GM23338 (cell line): Measurements from ENCODE around the gene ZNF418. TPM values are rescaled to one million over a fixed set of nuclear protein-coding genes. Genes with fewer than 3 reads are reported as not detected.
A peak's percentile ranks its signal among the peaks of the same experiment; 100 is the strongest.

Experiments used
- ATAC-seq: fragments of 200-7000 bp; cut with Tn5 transposase; 3 replicates; pipeline ENCODE4 v1.9.1; 2020
- DNase-seq: peaks from one replicate; pipeline ENCODE4 v3.0.0-alpha.2; 2015; ENCODE audit warnings: low spot score
- H2AFZ ChIP-seq: fragments of 200-600 bp; sonication (generic); 2 replicates; pipeline ENCODE4 v1.8.0; 2016; ENCODE audit warnings: antibody characterized with exemption, mild to moderate bottlenecking, moderate library complexity
- H3F3A ChIP-seq: fragments of 200-600 bp; sonication (generic); replicated peaks from 2 replicates; pipeline ENCODE4 v1.8.0; 2017; ENCODE audit warnings: antibody characterized with exemption, mixed run types, low read depth
- H3K27ac ChIP-seq: fragments of 200-600 bp; sonication (generic); 2 replicates; pipeline ENCODE4 v1.6.1; 2016; ENCODE audit warnings: low read depth
- H3K27me3 ChIP-seq: fragments of 200-600 bp; sonication (generic); 2 replicates; pipeline ENCODE4 v1.8.0; 2016; ENCODE audit warnings: mild to moderate bottlenecking, mixed run types, moderate library complexity; ENCODE audit not compliant: insufficient read depth
- H3K36me3 ChIP-seq: fragments of 200-600 bp; sonication (generic); 2 replicates; pipeline ENCODE4 v1.8.0; 2016; ENCODE audit warnings: mild to moderate bottlenecking; ENCODE audit not compliant: insufficient read depth
- H3K4me1 ChIP-seq: fragments of 200-600 bp; sonication (generic); 2 replicates; pipeline ENCODE4 v1.8.0; 2016; ENCODE audit warnings: mild to moderate bottlenecking, moderate library complexity; ENCODE audit not compliant: insufficient read depth
- H3K4me2 ChIP-seq: fragments of 200-600 bp; sonication (generic); 2 replicates; pipeline ENCODE4 v1.7.1; 2017; ENCODE audit warnings: mixed run types
- H3K4me3 ChIP-seq: fragments of 200-600 bp; sonication (generic); 2 replicates; pipeline ENCODE4 v1.6.1; 2016; ENCODE audit warnings: mixed run types
- H3K79me2 ChIP-seq: fragments of 200-600 bp; sonication (generic); replicated peaks from 2 replicates; pipeline ENCODE4 v1.8.0; 2017; ENCODE audit warnings: mild to moderate bottlenecking; ENCODE audit not compliant: insufficient read depth
- H3K9me2 ChIP-seq: fragments of 200-600 bp; sonication (generic); 2 replicates; pipeline ENCODE4 v1.8.0; 2017; ENCODE audit not compliant: insufficient read depth
- H4K20me1 ChIP-seq: fragments of 200-600 bp; sonication (generic); replicated peaks from 2 replicates; pipeline ENCODE4 v1.8.0; 2017; ENCODE audit warnings: mild to moderate bottlenecking; ENCODE audit not compliant: insufficient read depth
- H3K27ac Mint-ChIP-seq: 2 replicates; pipeline ENCODE4 v1.8.0; 2020; ENCODE audit warnings: inconsistent platforms, mild to moderate bottlenecking, moderate library complexity, mixed read lengths
- H3K27me3 Mint-ChIP-seq: 3 replicates; pipeline ENCODE4 v1.8.0; 2022; ENCODE audit warnings: low read depth, mild to moderate bottlenecking, moderate library complexity, mixed read lengths, inconsistent platforms; ENCODE audit not compliant: insufficient read depth, poor library complexity
- H3K36me3 Mint-ChIP-seq: 3 replicates; pipeline ENCODE4 v1.8.0; 2021; ENCODE audit warnings: low read depth, mild to moderate bottlenecking, inconsistent platforms, moderate library complexity, mixed read lengths
- H3K4me1 Mint-ChIP-seq: 3 replicates; pipeline ENCODE4 v1.8.0; 2020; ENCODE audit warnings: mild to moderate bottlenecking, inconsistent platforms, mixed read lengths
- H3K4me3 Mint-ChIP-seq: 3 replicates; pipeline ENCODE4 v1.8.0; 2021; ENCODE audit warnings: moderate library complexity, mild to moderate bottlenecking, inconsistent platforms, mixed read lengths
- H3K9me3 Mint-ChIP-seq: 3 replicates; pipeline ENCODE4 v1.8.0; 2020; ENCODE audit warnings: moderate library complexity, mild to moderate bottlenecking, inconsistent platforms, mixed read lengths
- CREB1 ChIP-seq: fragments of 250-450 bp; sonication (Bioruptor Pico); IDR thresholded peaks from 2 replicates; pipeline ENCODE4 v1.5.0; 2020; ENCODE audit warnings: low read depth, mild to moderate bottlenecking, moderate library complexity
- CTCF ChIP-seq, 2 experiments: fragments of 200-600 bp in 1 of 2; sonication (generic) in 1 of 2; conservative IDR thresholded peaks; 2 replicates each; pipeline versions ENCODE4 v1.5.1 to v1.6.1; 2016 to 2017; ENCODE audit warnings: antibody characterized with exemption in 2 of 2, low read depth in 2 of 2, mild to moderate bottlenecking in 2 of 2, moderate library complexity in 1 of 2
- ETS1 ChIP-seq: IDR thresholded peaks from 2 replicates; pipeline ENCODE4 v1.6.1; 2016; ENCODE audit warnings: antibody characterized with exemption
- EZH2 ChIP-seq: fragments of 200-600 bp; sonication (generic); IDR thresholded peaks from one replicate; pipeline ENCODE4 v1.8.0; 2017; ENCODE audit warnings: antibody characterized with exemption, mild to moderate bottlenecking, low read depth; ENCODE audit not compliant: unreplicated experiment
- EZH2phosphoT487 ChIP-seq: fragments of 200-600 bp; sonication (generic); IDR thresholded peaks from one replicate; pipeline ENCODE4 v1.8.1; 2018; ENCODE audit warnings: antibody characterized with exemption; ENCODE audit not compliant: unreplicated experiment
- JUNB ChIP-seq: IDR thresholded peaks from one replicate; pipeline ENCODE4 v1.6.1; 2016; ENCODE audit warnings: antibody characterized with exemption; ENCODE audit not compliant: unreplicated experiment
- NANOG ChIP-seq: IDR thresholded peaks from 2 replicates; pipeline ENCODE4 v1.6.1; 2016; ENCODE audit warnings: antibody characterized with exemption, borderline replicate concordance
- POLR2AphosphoS5 ChIP-seq: IDR thresholded peaks from 2 replicates; pipeline ENCODE4 v1.6.1; 2016; ENCODE audit warnings: antibody characterized with exemption, low read depth
- REST ChIP-seq: IDR thresholded peaks from one replicate; pipeline ENCODE4 v1.6.1; 2018; ENCODE audit warnings: antibody characterized with exemption; ENCODE audit not compliant: unreplicated experiment
- STAT1 ChIP-seq: IDR thresholded peaks from one replicate; pipeline ENCODE4 v1.6.1; 2016; ENCODE audit warnings: antibody characterized with exemption; ENCODE audit not compliant: unreplicated experiment
- ZNF114 ChIP-seq: fragments of 250-450 bp; sonication (Bioruptor Pico); IDR thresholded peaks from 2 replicates; pipeline ENCODE4 v1.5.0; 2020; ENCODE audit warnings: mild to moderate bottlenecking, moderate library complexity
- ZNF331 ChIP-seq: fragments of 250-450 bp; sonication (Bioruptor Pico); IDR thresholded peaks from 2 replicates; pipeline ENCODE4 v1.5.0; 2020; ENCODE audit warnings: low read depth, mild to moderate bottlenecking, moderate library complexity
- polyA plus RNA-seq: library from polyadenylated mRNA; unstranded; fragments of >200 nt; fragmentation: Nextera tagmentation; extraction: Ambion mirVana; gene quantifications from 2 replicates; pipeline ENCODE4 v1.2.1, GENCODE V29; 2016
- total RNA-seq: library from RNA; depleted of rRNA; stranded (reverse); fragments of >200 nt; shearing (Covaris generic); gene quantifications from 2 replicates; pipeline ENCODE4 v1.2.3, GENCODE V29; 2014
- TF ChIP-seq, protein P1 (sequence below): fragments of 250-450 bp; sonication (Bioruptor Pico); IDR thresholded peaks from 2 replicates; pipeline ENCODE4 v1.5.0; 2020; ENCODE audit warnings: mild to moderate bottlenecking, moderate library complexity

Gene ZNF418
- total and polyA plus RNA-seq, 2 experiments from 2014 or later, result 11.1 to 13.4 TPM

DNA sequence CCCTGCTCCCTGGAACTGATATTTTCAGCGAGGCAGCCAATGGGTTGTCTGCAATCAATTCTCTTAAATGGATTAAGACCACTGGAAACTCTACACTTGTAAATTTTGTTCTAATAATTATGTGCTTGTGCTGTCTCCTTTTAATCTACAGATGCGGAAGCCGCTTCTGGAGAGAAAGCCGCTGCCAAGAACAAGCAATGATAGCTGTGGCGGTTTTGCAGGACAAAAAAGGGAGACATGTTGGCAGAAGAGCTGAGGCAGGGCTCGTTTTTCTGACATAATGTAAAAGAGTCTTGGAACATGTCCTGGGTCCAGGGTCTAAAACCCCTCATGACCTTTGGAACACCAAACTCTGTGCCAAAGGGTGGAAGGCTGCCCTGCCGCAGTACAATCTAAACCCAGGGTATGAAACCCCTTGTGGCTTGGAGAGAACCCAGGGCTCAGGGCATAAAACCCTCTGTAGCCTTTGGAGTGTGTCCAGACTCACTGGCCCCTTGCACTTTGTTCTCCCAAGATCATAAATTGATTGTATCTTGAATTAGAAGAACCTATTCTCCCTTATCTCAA, 31.5 kb downstream of the ZNF418 start:
- H3K27me3 Mint-ChIP-seq, result peaks cover 1% of the 10 kb centered on the region
- peaks cover 15% of the 10 kb centered on the region for H3K36me3 Mint-ChIP-seq
- H3K9me2 ChIP-seq, result no peaks in the 10 kb centered on the region
- ATAC-seq, result peak; percentile 31; the same call in 2 of the 3 replicates
- H3K4me3 Mint-ChIP-seq, result no peak overlapping the region
- DNase-seq, result no peak
- no peak overlapping the region for H3K27ac Mint-ChIP-seq
- 0 out of 2 replicates have a peak, but pooled peaks cover 2% of the 10 kb centered on the region for H3F3A ChIP-seq
- H3K4me1 ChIP-seq, result no peaks in the 10 kb centered on the region
- no peak overlapping the region for H3K4me3 ChIP-seq
- no peak overlapping the region for H3K27ac ChIP-seq
- TF ChIP-seq NANOG (no peak), EZH2 (no peak), REST (no peak), CTCF (conservative IDR thresholded peaks at IDR 0.05; ENCODE audit: low read depth in 2 of 2) (no peak), STAT1 (no peak), ZNF331 (CRISPR knock-in tag) (no peak), CREB1 (no peak), EZH2phosphoT487 (no peak), ZNF114 (no peak), JUNB (no peak), POLR2AphosphoS5 (no peak), ETS1 (no peak)
- TF ChIP-seq, protein P1, sequence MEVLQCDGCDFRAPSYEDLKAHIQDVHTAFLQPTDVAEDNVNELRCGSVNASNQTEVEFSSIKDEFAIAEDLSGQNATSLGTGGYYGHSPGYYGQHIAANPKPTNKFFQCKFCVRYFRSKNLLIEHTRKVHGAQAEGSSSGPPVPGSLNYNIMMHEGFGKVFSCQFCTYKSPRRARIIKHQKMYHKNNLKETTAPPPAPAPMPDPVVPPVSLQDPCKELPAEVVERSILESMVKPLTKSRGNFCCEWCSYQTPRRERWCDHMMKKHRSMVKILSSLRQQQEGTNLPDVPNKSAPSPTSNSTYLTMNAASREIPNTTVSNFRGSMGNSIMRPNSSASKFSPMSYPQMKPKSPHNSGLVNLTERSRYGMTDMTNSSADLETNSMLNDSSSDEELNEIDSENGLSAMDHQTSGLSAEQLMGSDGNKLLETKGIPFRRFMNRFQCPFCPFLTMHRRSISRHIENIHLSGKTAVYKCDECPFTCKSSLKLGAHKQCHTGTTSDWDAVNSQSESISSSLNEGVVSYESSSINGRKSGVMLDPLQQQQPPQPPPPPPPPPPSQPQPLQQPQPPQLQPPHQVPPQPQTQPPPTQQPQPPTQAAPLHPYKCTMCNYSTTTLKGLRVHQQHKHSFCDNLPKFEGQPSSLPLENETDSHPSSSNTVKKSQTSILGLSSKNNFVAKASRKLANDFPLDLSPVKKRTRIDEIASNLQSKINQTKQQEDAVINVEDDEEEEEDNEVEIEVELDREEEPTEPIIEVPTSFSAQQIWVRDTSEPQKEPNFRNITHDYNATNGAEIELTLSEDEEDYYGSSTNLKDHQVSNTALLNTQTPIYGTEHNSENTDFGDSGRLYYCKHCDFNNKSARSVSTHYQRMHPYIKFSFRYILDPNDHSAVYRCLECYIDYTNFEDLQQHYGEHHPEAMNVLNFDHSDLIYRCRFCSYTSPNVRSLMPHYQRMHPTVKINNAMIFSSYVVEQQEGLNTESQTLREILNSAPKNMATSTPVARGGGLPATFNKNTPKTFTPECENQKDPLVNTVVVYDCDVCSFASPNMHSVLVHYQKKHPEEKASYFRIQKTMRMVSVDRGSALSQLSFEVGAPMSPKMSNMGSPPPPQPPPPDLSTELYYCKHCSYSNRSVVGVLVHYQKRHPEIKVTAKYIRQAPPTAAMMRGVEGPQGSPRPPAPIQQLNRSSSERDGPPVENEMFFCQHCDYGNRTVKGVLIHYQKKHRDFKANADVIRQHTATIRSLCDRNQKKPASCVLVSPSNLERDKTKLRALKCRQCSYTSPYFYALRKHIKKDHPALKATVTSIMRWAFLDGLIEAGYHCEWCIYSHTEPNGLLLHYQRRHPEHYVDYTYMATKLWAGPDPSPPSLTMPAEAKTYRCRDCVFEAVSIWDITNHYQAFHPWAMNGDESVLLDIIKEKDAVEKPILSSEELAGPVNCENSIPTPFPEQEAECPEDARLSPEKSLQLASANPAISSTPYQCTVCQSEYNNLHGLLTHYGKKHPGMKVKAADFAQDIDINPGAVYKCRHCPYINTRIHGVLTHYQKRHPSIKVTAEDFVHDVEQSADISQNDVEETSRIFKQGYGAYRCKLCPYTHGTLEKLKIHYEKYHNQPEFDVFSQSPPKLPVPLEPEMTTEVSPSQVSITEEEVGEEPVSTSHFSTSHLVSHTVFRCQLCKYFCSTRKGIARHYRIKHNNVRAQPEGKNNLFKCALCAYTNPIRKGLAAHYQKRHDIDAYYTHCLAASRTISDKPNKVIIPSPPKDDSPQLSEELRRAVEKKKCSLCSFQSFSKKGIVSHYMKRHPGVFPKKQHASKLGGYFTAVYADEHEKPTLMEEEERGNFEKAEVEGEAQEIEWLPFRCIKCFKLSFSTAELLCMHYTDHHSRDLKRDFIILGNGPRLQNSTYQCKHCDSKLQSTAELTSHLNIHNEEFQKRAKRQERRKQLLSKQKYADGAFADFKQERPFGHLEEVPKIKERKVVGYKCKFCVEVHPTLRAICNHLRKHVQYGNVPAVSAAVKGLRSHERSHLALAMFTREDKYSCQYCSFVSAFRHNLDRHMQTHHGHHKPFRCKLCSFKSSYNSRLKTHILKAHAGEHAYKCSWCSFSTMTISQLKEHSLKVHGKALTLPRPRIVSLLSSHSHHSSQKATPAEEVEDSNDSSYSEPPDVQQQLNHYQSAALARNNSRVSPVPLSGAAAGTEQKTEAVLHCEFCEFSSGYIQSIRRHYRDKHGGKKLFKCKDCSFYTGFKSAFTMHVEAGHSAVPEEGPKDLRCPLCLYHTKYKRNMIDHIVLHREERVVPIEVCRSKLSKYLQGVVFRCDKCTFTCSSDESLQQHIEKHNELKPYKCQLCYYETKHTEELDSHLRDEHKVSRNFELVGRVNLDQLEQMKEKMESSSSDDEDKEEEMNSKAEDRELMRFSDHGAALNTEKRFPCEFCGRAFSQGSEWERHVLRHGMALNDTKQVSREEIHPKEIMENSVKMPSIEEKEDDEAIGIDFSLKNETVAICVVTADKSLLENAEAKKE (CRISPR knock-in tag), result no peak
- no peak overlapping the region for H2AFZ ChIP-seq
- no peaks in the 10 kb centered on the region for H3K9me3 Mint-ChIP-seq
- peaks cover 9% of the 10 kb centered on the region for H4K20me1 ChIP-seq
- peaks cover 6% of the 10 kb centered on the region; the same call in 2 of the 3 replicates for H3K4me1 Mint-ChIP-seq
- no peaks in the 10 kb centered on the region for H3K27me3 ChIP-seq
- H3K79me2 ChIP-seq, result 0 out of 2 replicates have a peak, but pooled peaks cover 5% of the 10 kb centered on the region
- H3K36me3 ChIP-seq, result no peaks in the 10 kb centered on the region
- no peak overlapping the region for H3K4me2 ChIP-seq
